HEK293T (cell line): ENCODE measurements around the gene SUSD3.

ENCODE experiments used
- ELF4 ChIP-seq: fragments of 450-650 bp; IDR thresholded peaks from 2 replicates; pipeline ENCODE4 v1.6.1; 2017; ENCODE audit warnings: antibody characterized with exemption
- FOXM1 ChIP-seq: fragments of 450-650 bp; IDR thresholded peaks from 2 replicates; pipeline ENCODE4 v1.6.1; 2017; ENCODE audit warnings: mild to moderate bottlenecking, borderline replicate concordance
- HDGF ChIP-seq: fragments of 450-650 bp; IDR thresholded peaks from 2 replicates; pipeline ENCODE4 v1.6.1; 2017; ENCODE audit warnings: antibody characterized with exemption, borderline replicate concordance
- SP1 ChIP-seq: fragments of 450-650 bp; IDR thresholded peaks from 2 replicates; pipeline ENCODE4 v1.6.1; 2017
- SUZ12 ChIP-seq: fragments of 450-650 bp; IDR thresholded peaks from 2 replicates; pipeline ENCODE4 v1.6.1; 2016; ENCODE audit warnings: mild to moderate bottlenecking
- TARDBP ChIP-seq: fragments of 450-650 bp; IDR thresholded peaks from 2 replicates; pipeline ENCODE4 v1.6.1; 2016
- TF ChIP-seq, protein P1 (sequence below): fragments of 450-650 bp; IDR thresholded peaks from 2 replicates; pipeline ENCODE4 v1.6.1; 2016

DNA sequence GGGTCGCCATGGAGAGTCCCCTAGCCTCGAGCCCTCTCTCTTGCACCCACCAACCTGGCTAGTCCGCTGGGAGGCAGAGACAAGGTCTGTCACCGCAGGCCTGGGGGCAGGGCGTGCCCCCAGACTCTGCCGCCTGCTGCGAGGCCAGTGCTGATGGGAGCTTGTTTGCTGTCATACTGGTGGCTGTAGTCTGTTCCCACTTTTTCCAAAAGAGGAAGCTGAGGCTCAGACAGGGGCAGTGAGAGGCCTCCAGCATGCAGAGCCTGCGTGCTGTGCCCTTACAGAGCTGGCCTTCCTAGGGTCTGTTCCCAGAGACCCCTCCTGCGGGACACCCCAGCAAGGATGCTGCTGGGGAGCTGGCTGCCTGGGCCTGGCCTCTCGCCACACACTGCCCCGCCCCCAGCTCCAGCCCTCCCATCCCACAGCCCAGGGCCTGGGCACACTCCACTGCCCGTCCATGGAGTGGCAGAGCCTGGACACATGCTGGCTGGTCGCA is 21.0 kb upstream of the SUSD3 start:
- no peak for TF ChIP-seq HDGF
- TF ChIP-seq SUZ12 = no peak
- TF ChIP-seq SP1 = no peak
- no peak for TF ChIP-seq FOXM1
- no peak for TF ChIP-seq TARDBP
- TF ChIP-seq ELF4 = no peak
- TF ChIP-seq, protein P1, sequence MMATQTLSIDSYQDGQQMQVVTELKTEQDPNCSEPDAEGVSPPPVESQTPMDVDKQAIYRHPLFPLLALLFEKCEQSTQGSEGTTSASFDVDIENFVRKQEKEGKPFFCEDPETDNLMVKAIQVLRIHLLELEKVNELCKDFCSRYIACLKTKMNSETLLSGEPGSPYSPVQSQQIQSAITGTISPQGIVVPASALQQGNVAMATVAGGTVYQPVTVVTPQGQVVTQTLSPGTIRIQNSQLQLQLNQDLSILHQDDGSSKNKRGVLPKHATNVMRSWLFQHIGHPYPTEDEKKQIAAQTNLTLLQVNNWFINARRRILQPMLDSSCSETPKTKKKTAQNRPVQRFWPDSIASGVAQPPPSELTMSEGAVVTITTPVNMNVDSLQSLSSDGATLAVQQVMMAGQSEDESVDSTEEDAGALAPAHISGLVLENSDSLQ = no peak
